GM13977 (cell line): ENCODE data around the gene SLC6A12.

Source experiments
- DNase-seq: peaks from one replicate; pipeline ENCODE4 v3.0.0; 2012; ENCODE audit warnings: low spot score
- in situ Hi-C: fragments of 300-500 bp; cut with MboI; formaldehyde crosslinking; loops from one replicate; pipeline ENCODE4 v1.12.0; 2022; ENCODE audit warnings: low sequenced_read_pairs, low pct_unique_long_range_greater_than_20kb, mixed read lengths, inconsistent platforms; ENCODE audit not compliant: unreplicated experiment
- TF ChIP-seq, protein P1 (sequence below): IDR thresholded peaks from 2 replicates; pipeline ENCODE4 v1.5.1; 2012; ENCODE audit warnings: mild to moderate bottlenecking, control low read depth; ENCODE audit not compliant: insufficient read depth; ENCODE audit errors: extremely low read depth, missing control alignments

Gene SLC6A12

DNA sequence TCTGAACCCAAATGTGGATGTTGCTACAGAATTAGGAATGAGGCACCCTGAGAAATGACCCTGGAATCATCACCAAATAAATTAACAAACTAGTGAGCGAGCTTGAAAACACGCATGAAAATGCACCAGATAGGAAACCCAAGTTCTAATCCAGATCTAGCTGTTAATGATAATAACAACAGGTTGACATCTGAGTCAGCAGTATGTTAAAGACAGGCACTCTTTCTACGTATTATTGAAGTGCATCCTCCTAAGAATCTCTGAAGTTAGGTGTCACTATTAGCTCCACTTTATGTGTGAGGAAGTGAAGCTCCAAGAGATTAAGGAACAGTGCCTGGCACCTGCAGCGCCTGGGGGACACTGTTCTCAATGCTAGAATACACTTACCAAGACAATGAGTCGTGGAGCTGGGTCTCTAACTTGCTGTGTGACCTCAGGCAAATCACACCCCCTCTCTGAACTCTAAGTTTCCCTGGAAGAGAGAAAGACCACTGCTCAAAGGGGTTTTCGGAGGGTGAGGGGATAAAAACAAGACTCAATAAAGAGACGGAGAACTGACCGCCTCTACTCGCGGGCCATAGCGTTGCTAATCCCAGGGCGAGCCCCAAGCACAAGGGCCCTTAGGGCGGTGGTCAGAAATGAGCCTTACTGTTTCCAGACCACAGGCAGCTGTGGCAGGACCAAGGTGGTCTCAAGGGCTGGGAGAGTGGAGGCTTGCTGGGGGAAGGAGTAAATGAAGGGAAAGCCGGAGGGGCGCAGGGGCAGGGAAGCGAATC lies 2.1 kb downstream of the SLC6A12 start:
- no peak for DNase-seq
- in situ Hi-C loops = no loop called here
- TF ChIP-seq, protein P1, sequence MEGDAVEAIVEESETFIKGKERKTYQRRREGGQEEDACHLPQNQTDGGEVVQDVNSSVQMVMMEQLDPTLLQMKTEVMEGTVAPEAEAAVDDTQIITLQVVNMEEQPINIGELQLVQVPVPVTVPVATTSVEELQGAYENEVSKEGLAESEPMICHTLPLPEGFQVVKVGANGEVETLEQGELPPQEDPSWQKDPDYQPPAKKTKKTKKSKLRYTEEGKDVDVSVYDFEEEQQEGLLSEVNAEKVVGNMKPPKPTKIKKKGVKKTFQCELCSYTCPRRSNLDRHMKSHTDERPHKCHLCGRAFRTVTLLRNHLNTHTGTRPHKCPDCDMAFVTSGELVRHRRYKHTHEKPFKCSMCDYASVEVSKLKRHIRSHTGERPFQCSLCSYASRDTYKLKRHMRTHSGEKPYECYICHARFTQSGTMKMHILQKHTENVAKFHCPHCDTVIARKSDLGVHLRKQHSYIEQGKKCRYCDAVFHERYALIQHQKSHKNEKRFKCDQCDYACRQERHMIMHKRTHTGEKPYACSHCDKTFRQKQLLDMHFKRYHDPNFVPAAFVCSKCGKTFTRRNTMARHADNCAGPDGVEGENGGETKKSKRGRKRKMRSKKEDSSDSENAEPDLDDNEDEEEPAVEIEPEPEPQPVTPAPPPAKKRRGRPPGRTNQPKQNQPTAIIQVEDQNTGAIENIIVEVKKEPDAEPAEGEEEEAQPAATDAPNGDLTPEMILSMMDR = no peak

DNA sequence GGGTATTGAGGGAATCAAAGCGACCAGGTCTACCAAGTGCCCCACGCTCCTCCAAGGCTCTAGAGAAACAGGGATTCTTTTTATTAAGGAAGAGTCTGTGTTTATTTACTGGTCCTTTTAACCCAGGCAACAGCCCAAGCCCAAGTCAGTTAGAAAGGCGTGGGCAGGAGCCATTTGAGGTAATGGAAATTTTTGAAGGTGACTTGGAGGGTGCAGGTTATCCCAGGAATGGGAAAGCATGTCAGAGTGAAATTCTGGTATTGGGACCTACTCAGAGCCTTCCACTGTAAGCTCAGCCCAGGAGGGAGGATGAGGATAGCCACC lies 2.9 kb downstream of the SLC6A12 start:
- TF ChIP-seq, protein P1 = no peak
- in situ Hi-C loops = no loop called here
- DNase-seq = no peak

DNA sequence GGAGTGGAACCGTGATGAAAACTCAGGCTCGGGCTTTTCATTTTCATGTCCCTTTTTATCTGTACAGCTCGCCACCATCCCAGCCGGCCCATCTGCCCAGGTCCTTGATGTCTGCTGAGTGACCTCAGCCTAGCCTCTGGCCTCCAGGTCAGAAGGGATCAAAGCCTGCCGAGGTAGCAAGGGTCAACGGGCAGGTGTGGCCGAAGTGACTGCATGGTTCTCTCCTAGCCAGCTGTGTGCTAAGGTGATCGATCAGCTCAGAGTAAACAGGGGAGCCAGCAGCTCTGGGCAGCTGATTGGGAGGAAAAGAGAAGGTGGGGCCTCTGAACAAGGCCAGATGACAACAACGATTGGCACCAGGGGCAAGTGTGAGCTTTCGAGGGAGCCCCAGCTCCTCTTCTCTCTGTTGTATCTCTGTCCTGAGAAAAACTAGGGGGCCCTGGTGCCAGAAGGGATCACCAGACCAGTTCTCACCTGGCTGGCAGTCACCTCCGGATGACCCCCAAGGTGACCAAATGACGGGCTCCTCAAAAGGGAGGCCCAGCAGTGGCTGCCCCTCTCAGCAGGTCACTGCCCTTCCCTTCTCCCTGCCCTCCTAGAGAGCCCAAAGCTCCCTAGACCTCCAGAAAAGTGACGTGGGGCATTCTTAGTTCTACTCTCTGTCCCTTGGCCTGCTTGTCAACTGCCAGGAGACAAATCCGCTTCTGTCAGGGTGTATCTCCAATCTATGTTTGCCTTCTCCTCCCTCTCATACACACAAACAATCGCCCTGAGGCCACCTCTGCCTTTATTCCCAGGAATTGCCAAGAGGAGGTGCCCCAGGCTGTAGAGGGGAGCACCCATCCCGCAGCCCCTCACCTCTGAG lies 3.4 kb downstream of the SLC6A12 start:
- no peak for DNase-seq
- in situ Hi-C loops = no loop called here

DNA sequence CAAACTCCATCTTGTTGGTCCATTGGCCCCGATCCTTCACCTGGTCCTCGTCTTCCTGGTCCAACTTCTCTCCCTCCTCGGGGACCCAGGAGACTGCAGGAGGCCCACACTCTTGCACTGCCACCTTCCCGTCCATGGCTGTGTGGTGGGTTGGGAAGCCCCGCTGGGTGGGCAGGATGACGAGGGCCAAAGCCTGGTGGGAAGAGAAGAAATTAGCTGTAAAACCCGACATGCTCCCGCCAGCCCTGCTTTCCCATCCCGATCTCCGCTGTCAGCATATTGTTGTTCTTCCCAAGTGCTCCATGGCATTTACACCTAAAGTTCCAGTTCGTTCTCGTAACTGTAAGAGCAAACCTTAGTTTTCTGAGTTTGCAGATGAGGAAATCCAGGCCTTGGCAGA lies 4.1 kb downstream of the SLC6A12 start:
- TF ChIP-seq, protein P1 = no peak
- no peak for DNase-seq
- in situ Hi-C loops = no loop called here

More for the DNA sequence above, 3.4 kb downstream of the SLC6A12 start:
- TF ChIP-seq, protein P1 = no peak

DNA sequence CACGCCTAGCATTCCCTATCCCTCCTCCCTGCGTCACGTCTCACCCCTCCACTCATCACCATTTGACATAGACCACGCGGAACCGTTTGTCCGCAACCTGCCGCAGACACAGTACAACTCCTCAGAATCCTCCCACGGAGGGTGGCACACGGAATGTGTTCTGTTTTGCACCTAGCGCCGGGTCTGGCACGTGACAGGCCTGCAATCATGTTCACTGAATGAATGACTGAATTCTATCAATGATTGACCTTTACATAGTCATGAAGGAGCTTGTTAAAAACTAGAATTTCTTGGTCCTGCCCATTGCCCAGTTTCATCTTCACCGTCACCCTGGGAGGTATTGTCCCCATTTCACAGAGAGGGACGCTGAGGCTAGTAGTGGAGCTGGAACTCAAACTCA lies 4.7 kb downstream of the SLC6A12 start:
- no peak for DNase-seq
- in situ Hi-C loops = no loop called here
- TF ChIP-seq, protein P1 = no peak

DNA sequence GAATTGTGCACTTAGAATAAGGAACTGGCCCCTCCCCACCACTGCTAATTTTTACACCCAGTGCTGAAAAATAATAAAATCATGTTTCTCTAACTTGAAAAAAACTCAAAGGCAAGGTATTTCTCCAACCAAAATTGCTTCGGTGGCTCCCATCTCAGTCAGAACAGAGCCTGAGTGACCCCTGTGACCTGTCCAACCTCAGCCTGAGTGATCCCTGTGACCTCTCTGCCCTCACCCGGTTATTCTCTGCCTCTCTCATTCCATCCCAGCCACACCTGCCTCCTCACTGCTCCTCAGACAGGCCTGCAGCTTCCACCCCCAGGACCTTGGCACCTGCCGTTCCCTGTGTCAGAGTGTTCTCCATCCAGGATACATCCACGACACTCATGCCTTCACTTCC lies 5.1 kb downstream of the SLC6A12 start:
- in situ Hi-C loops = no loop called here

More for the DNA sequence above, 5.1 kb downstream of the SLC6A12 start:
- TF ChIP-seq, protein P1 = no peak
- no peak for DNase-seq
